Stimulated activated naive CD8-positive, alpha-beta T cell treated with anti-CD3 and anti-CD28 coated beads, Interleukin-15, Interleukin-2, amounts not matched to agents 100 ng/mL and 50 ng/mL, for 24 hours (primary cell): ENCODE results near the gene TAOK1.

Source experiments
- H3K27ac Mint-ChIP-seq: one replicate; pipeline ENCODE4 v1.8.0; 2021; ENCODE audit warnings: mild to moderate bottlenecking, mixed read lengths
- H3K27me3 Mint-ChIP-seq: one replicate; pipeline ENCODE4 v1.8.0; 2021; ENCODE audit warnings: mixed read lengths
- H3K36me3 Mint-ChIP-seq: one replicate; pipeline ENCODE4 v1.8.0; 2021; ENCODE audit warnings: low read depth, mixed read lengths
- H3K4me1 Mint-ChIP-seq: one replicate; pipeline ENCODE4 v1.8.0; 2021; ENCODE audit warnings: low read depth, mixed read lengths
- H3K4me3 Mint-ChIP-seq: one replicate; pipeline ENCODE4 v1.8.0; 2021; ENCODE audit warnings: mild to moderate bottlenecking, mixed read lengths
- H3K9me3 Mint-ChIP-seq: one replicate; pipeline ENCODE4 v1.8.0; 2021; ENCODE audit warnings: mixed read lengths

The TAOK1 gene

DNA sequence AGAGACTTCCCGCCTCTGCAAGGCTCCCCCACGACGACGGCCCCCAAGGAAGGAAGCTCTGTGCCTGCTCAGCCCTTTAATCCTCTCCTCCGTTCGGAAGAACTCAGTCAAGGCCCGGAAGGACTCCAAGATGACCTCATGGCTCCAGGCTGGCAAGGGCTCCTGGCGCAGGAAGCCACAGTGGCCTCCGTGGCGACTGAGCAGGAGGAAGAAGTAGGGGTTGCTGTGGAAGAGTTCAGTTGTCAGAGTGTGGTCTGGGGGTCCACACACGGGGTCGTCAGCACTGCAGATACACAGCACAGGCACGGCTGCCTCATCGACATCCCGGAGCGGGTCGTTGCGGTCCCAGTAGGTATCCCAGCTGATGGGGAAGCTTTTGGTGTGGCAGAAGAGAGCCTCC is 172.5 kb downstream of the TAOK1 start:
- Mint-ChIP-seq H3K4me3 (no peak overlapping the region), H3K27me3 (no peaks in the 10 kb centered on the region), H3K4me1 (peaks cover 62% of the 10 kb centered on the region), H3K9me3 (no peaks in the 10 kb centered on the region), H3K36me3 (peaks cover 17% of the 10 kb centered on the region), H3K27ac (no peak overlapping the region)

DNA sequence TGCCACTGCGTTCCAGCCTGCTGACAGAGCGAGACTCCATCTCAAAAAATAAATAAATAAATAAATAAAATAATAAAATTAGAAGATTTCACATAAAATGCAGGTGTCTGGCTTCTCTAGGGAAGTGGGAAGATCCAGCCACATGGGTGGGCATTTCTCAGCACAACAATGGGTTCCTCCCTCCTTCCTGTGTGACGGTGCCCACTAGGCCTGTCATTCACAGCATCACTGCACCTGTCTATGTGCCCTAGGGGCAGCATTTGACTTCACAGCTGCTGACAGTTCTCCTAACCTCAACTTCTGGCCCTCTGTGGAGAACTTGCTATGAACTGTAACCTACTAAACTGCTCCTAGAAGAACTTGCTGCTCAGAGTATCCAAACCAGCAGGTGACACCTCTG is 173.7 kb downstream of the TAOK1 start:
- peak overlapping the region; percentile 11 for H3K4me3 Mint-ChIP-seq
- peaks cover 53% of the 10 kb centered on the region for H3K4me1 Mint-ChIP-seq

DNA sequence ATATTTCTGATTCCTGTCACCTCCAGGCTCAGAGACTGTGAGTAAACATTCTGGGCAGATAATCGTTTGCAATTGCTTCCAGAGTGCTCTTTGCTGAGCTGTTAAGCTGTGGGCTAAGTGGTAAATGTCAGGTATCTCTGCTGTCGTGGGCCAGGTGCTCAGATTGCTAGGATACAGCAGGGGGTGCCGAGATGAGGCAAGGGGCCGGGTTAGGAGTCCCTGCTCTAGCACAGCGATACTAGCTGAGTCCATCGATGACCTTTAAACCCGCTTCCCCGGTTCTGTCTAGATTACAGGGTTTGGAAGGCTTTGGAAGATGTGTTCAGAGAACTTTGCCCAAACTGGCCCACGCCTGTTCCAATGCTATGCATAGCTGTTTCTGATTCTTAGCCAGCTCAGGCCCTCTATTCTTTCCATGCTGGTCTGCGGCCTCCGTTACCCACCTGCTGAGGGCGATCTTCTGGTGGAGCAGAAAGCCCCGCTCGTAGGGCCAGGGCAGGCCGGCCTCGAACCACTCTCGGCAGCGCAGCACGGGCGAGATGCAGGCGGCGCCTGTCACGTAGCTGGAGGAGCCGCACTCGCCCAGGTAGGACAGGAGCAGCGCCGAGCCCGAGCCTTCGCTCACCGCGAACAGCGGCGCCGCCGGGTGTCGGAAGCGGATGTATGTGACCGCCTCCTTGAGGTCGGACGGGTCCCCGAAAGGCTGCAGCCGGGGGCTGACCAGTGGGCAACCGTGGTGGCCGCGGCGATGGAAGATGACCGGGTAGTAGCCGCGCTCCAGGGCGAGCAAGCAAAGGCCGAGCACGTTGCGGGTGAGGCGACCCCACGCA is 175.7 kb downstream of the TAOK1 start:
- Mint-ChIP-seq H3K4me1 (peaks cover 46% of the 10 kb centered on the region), H3K4me3 (peak overlapping the region; percentile 90), H3K27me3 (no peaks in the 10 kb centered on the region), H3K27ac (peak overlapping the region; percentile 65), H3K36me3 (peaks cover 15% of the 10 kb centered on the region), H3K9me3 (no peaks in the 10 kb centered on the region)

More for the DNA sequence above, 173.7 kb downstream of the TAOK1 start:
- Mint-ChIP-seq H3K27me3 (no peaks in the 10 kb centered on the region), H3K27ac (no peak overlapping the region), H3K36me3 (peaks cover 17% of the 10 kb centered on the region), H3K9me3 (no peaks in the 10 kb centered on the region)

DNA sequence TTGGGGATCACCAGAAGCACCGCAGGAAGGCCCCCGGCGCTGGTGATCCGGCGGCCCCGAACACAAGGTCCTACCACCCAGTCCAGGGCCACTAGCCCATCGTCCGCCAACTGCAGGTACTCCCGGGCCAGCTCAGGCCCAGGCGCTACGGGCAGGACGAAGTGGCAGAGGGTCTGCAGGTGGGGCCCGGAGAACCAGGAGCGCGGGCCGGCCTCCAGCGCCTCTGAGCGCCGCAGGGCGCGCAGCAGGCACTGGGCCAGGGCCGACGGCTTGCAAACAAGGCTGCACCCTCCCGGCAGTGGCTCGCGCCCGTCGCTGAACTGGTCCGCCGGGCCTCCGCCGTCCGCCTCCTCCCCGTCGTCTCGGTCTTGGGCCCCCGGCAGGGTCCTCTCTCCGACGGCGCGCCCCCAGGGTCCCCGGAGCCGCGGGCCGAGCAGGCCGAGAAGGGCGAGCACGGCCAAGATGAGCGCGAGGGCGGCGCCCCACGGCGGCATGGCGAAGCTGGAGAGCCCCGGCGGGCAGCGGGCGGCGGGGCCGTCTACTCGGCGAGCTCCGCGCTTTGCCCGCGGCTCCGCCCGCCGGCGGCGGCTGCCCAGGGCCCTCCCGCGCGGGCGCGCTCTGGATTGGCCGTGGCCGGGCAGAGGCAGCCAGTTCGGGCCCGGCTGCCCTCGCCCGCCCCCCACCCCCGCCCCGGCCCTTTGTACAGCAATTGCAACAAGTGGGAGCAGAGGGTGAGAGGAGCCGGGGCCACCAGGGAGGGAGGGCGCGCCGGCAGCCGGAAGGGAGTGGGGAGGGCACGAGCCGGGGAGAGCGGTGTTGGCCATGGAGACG is 176.5 kb downstream of the TAOK1 start, which contains the start of gene ABHD15:
Gene ABHD15, minus strand, starts transcription at position 565 of the 831 bp plus-strand sequence. Its CDS starts 71 bp downstream, at position 494.
- peak within 1 kb of the TSS; percentile 90 for H3K4me3 Mint-ChIP-seq
- H3K27ac Mint-ChIP-seq: peak within 1 kb of the TSS; percentile 93
- peaks cover 43% of the 10 kb centered on the region for H3K4me1 Mint-ChIP-seq
- no peaks in the 10 kb centered on the region for H3K9me3 Mint-ChIP-seq
- no peaks in the 10 kb centered on the region for H3K27me3 Mint-ChIP-seq
- H3K36me3 Mint-ChIP-seq: peaks cover 12% of the 10 kb centered on the region

DNA sequence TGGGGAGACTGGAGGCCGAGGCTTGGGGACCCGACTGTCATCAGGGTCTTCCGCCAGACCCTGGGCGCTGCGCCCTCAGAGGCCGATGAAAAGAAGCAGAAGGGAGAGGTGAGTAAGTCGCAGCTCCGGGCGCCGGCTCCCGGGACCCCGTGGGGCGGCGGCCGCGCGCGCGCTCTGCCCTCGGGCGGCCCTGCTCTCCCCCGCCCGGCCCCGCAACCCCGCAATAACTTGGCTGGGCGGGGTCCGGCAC is 177.1 kb downstream of the TAOK1 start:
- Mint-ChIP-seq H3K9me3 (no peaks in the 10 kb centered on the region), H3K4me1 (peaks cover 38% of the 10 kb centered on the region), H3K4me3 (peak overlapping the region; percentile 90), H3K36me3 (peaks cover 7% of the 10 kb centered on the region), H3K27ac (peak overlapping the region; percentile 93), H3K27me3 (no peaks in the 10 kb centered on the region)

DNA sequence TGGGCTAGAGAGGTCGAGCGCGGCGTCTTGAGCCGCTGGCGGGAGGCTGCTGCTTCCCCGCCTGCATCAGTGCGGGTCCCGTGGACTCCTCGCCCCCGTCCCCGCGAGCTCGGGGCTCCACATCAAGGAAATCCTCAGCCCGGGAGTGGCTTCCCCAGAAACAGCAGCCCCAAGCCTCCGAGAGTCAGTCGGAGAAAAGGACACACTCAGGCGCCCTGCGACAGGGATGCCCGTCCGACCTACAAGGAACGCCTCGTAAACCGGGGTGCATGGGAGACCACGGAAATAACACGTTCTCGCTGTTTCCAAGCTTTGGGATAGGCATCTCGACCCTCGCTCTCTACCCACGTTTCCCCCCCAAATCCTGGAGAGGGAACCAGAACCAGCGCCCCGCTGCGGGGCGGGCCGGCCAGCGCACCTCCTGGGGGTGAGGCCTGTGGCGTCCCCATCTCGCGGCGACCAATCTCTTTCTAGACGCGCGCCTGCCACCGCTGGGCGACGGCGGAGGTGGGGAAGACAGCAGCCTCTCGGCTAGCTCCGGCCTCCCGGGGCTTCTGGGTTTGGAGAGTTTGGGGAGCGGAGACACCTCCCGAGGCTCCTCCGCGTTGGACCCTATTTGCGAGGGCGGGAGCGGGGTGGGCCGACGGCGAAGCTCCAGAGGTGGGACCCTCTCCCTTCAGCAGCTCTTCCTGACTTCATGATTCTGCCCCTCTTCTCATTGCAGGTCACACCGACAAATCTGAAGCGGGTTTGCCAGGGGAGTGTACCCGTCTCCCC is 177.6 kb downstream of the TAOK1 start:
- H3K4me3 Mint-ChIP-seq: peak overlapping the region; percentile 90
- H3K27ac Mint-ChIP-seq: peak overlapping the region; percentile 93
- H3K36me3 Mint-ChIP-seq: peaks cover 3% of the 10 kb centered on the region
- H3K4me1 Mint-ChIP-seq: peaks cover 33% of the 10 kb centered on the region
- no peaks in the 10 kb centered on the region for H3K9me3 Mint-ChIP-seq
- H3K27me3 Mint-ChIP-seq: no peaks in the 10 kb centered on the region

DNA sequence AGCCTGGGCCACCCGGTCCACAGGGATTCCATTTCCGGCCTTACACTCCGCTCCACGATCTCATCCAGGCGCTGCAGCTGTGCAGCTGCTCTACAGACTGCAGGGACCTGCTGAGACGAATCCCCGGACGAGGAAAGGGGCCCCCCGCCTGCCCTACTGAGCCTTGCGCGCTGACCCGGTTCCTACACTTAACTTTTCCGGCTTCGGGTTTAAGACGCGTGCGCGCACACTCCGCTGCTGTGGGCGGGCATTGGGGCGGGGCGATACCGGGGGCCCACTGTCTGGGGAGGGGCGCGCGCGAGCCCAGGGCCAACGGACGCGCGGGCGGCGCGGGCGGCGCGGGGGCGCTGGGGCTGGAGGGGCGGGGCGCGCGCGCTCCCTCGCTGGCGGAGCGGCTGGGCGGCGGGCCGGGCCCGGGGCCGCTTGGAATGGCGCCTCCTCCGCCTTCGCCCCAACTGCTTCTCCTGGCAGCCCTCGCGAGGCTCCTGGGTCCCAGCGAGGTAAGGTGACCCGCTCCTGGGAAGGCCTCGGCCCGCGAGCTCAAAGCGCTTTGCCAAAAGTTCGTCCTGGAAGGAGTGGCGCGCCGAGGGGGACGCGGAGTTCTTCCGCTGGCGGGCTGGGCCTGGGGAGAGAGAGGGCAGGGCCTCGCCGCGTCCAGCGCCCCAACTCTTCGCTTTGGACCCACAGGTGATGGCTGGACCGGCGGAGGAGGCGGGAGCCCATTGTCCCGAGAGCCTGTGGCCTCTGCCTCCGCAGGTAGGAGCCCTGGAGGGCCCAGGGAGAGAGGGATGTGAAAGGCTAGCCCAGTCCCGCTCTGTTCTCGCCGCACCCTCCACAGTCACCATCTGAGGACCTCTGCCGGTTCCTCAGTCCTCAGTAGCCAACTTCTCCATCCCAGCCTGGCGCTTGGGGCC is 178.4 kb downstream of the TAOK1 start, which contains the start of gene TP53I13:
Gene TP53I13, plus strand, starts transcription at position 371 of the 914 bp plus-strand sequence. Its CDS starts 58 bp downstream, at position 429.
- Mint-ChIP-seq H3K4me1 (peaks cover 35% of the 10 kb centered on the region), H3K4me3 (peak within 1 kb of the TSS; percentile 90), H3K36me3 (peaks cover 6% of the 10 kb centered on the region), H3K9me3 (no peaks in the 10 kb centered on the region), H3K27ac (peak within 1 kb of the TSS; percentile 93), H3K27me3 (no peaks in the 10 kb centered on the region)

DNA sequence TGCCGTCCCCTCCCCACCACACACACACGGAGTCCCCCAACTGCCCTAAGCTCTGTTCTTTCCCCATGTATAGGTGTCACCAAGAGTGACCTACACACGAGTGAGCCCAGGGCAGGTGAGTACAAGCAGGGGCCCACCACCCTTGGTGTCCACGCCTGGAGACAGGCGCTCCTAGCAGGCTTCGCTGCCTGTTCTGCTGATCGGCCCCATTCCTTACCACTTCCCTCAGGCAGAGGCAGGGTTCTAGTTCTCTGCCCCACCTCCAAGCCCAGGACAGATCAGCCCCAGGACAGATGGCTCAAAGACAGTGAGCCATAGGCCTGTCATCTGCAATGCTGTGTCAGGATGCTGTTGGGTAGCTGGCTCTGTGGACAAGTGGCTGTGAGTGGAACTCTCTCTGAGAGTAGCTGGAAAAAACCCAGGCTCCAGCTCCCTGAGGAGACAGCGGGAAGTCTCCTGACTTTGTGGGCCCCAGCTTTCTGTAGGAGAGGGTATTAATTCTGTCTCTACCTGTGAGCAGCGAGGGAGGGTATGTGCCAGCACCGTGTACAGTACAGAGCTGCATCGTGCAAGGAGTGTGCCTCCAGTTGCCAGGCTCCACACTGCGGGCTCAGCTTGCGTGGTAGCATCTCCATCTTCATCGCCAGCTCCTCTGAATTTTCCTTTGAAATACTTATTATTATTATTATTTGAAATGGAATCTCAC is 179.2 kb downstream of the TAOK1 start:
- Mint-ChIP-seq H3K9me3 (no peaks in the 10 kb centered on the region), H3K27me3 (no peaks in the 10 kb centered on the region), H3K4me1 (peaks cover 36% of the 10 kb centered on the region), H3K36me3 (peaks cover 15% of the 10 kb centered on the region), H3K4me3 (peak overlapping the region; percentile 84), H3K27ac (peak overlapping the region; percentile 67)

DNA sequence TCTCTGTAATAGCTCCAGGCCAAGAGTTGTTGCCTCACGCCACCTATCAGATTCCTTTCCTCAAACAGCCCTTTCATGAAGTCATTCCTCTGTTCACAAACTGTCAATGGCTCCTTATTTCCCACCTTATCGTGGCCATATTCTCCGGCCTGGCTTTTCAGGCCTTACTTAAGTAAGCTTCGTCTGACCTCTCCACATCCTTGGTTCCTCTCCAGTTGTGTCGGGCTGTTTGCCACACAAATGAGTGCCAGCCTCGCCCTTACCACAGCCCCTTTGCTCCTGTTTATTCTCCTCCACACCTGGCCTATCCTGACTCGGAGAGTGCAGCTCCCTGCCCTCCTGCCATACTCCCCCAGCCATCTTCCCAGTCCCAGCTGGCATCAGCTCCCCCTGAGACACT is 180.4 kb downstream of the TAOK1 start:
- Mint-ChIP-seq H3K9me3 (no peaks in the 10 kb centered on the region), H3K36me3 (peaks cover 18% of the 10 kb centered on the region), H3K4me3 (no peak overlapping the region), H3K27ac (no peak overlapping the region), H3K4me1 (peaks cover 28% of the 10 kb centered on the region), H3K27me3 (no peaks in the 10 kb centered on the region)

DNA sequence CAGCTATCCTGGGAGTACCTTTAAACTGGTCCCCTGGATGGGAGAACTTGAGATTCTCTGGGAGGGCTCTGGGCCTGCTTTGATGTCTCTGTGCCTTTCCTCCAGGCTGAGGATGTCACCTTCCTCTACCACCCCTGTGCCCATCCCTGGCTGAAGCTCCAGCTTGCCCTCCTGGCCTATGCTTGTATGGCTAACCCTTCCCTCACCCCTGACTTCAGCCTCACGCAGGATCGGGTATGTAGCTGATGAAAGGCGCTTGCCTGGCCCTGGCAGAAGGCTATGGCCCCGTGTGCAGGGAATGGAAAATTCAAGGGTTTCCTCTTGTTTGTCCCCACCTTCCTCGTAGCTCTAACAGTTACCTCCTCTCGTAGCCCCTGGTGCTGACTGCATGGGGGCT is 181.3 kb downstream of the TAOK1 start:
- H3K27ac Mint-ChIP-seq: no peak overlapping the region
- H3K27me3 Mint-ChIP-seq: no peaks in the 10 kb centered on the region
- H3K4me3 Mint-ChIP-seq: no peak overlapping the region
- no peaks in the 10 kb centered on the region for H3K9me3 Mint-ChIP-seq
- peaks cover 18% of the 10 kb centered on the region for H3K36me3 Mint-ChIP-seq
- peaks cover 21% of the 10 kb centered on the region for H3K4me1 Mint-ChIP-seq

DNA sequence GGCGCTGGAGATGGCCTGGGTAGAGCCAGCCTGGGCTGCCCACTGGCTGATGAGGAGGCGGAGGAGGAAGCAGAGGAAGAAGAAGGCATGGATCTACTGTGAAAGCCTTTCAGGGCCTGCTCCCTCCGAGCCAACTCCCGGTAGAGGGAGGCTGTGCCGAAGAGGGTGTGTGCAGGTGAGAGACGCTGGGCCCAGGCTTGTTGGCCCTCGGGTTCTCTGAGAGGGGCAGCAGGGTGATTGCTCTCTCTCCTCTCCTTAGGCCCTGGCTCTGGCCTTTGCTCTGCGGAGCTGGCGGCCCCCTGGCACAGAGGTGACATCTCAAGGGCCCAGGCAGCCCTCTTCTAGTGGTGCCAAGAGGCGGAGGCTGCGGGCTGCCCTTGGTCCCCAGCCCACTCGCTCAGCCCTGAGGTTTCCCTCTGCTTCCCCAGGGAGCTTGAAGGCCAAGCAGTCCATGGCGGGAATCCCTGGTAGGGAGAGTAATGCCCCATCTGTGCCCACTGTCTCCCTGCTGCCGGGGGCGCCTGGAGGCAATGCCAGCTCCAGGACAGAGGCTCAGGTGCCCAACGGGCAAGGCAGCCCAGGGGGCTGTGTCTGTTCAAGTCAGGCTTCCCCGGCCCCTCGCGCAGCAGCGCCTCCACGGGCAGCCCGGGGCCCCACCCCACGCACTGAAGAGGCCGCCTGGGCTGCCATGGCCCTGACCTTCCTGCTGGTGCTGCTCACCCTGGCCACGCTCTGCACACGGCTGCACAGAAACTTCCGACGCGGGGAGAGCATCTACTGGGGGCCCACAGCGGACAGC is 181.9 kb downstream of the TAOK1 start:
- no peaks in the 10 kb centered on the region for H3K9me3 Mint-ChIP-seq
- H3K4me3 Mint-ChIP-seq: no peak overlapping the region
- no peak overlapping the region for H3K27ac Mint-ChIP-seq
- H3K36me3 Mint-ChIP-seq: peaks cover 18% of the 10 kb centered on the region
- peaks cover 21% of the 10 kb centered on the region for H3K4me1 Mint-ChIP-seq
- H3K27me3 Mint-ChIP-seq: no peaks in the 10 kb centered on the region

DNA sequence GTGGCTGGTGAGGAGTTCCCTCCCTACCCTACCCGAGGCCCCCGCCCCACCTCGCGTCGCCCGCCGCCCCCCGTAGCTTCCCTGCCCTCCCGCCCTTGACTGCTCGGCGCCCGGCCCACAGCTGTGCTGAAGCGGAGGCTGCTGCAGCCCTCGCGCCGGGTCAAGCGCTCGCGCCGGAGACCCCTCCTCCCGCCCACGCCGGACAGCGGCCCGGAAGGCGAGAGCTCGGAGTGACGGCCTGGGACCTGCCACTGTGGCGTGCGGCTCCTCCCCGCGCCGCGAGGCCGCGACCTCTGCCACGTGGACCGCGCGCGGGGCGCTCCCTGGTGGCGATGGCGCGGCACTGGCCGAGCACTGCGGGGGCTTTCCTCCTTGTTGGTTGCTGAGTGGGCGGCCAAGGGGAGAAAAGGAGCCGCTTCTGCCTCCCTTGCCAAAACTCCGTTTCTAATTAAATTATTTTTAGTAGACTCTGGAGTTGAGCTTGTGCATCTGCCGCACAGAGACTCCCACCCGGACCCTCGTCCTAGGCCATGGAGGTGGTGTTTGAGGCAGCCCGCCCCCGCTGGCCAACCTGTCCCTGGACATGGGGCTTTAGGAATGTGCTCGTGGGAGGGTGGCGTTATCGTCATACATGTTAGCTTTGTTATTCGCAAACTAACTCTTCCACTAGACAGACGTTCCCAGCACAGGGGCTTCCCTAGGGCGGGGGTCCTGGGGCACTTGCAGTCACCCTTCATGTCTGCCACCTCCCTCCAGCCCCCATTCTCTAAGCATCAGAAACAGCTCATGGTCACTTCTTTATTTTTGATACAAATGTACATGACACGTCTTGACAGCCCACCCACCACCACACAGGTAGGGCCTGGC is 182.8 kb downstream of the TAOK1 start:
- no peaks in the 10 kb centered on the region for H3K9me3 Mint-ChIP-seq

More for the DNA sequence above, 182.8 kb downstream of the TAOK1 start:
- no peaks in the 10 kb centered on the region for H3K27me3 Mint-ChIP-seq
- peaks cover 18% of the 10 kb centered on the region for H3K36me3 Mint-ChIP-seq
- peaks cover 21% of the 10 kb centered on the region for H3K4me1 Mint-ChIP-seq
- no peak overlapping the region for H3K27ac Mint-ChIP-seq
- no peak overlapping the region for H3K4me3 Mint-ChIP-seq
